Non-pigmented ciliary epithelial cell (primary cell): ENCODE data around the gene PKNOX2.

Experiments
- DNase-seq: peaks from one replicate; pipeline ENCODE4 v3.0.0-alpha.2; 2010; ENCODE audit warnings: low read depth

Gene PKNOX2

DNA sequence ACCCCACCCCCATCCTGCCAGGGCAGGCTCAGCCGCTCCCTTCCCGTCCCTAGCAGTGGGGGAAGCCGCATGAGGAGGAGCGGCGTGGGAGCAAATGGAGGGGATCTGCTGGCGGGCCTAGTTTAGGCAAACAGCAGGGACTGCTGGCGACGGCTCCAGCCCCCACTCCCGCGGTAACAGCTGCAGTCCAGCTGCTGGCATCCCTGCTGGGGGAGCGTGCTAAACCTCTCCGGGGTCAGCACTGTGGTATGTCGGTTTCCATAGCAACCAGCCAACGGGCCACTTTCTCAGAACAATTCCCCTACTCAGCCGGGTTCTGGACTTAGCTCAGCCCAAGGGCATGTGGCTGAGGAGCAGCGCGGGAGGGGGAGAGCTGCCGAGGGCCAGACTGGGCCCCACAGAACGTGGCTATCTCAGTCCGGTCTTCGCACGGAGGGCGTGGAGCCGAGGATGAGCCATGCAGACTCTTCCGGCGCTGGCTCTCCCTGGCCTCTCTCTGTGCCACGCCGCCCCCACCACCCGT is 98.8 kb downstream of the PKNOX2 start:
- DNase-seq, result peak; percentile 92

DNA sequence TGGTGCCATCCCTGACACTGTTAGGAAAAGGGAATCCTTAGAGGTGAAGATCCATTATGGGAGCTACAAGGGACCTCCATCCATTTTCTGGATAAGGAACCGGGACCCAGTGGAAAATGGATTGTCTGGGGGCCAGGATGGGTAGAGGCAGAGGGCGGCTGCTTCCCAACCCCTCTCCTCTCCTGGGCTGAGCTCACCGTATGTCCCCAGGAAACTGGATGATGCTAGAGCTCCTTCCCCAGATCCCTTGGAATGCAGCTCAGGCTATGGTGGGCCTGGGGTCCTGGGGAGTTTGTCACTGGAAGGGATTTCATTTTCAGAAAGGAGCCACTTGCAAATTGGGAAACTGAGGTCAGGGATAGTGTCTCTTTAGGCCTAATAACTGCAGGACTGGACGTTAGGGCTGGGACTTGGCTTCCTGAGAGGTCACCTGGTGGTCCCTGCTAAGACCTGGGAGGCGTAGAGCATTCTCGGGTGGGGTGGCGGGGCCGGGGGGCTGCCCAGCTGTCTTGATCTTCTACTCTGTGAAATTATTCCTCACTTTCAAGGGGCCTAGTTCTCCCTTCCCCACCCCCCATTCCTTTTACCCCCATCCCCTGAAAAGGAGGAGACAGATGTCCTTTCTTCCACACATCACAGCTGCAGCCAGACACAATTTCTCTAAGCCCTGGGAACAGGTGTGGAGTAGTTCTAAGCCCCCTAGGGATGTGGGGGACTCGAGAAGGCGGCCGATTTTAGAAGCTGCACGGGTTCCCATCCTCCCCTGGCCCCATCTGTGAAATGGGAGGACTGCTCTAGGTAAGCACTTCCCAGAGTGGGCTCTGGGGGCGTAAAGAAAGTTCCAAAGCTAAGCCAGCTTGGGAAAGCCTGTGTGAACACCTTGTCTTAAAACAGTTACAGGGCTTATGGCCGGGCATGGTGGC is 99.8 kb downstream of the PKNOX2 start:
- DNase-seq, result no peak

GRCh38 chr11:125267548-125267947 is 103.0 kb downstream of the PKNOX2 start:
- no peak for DNase-seq

DNA sequence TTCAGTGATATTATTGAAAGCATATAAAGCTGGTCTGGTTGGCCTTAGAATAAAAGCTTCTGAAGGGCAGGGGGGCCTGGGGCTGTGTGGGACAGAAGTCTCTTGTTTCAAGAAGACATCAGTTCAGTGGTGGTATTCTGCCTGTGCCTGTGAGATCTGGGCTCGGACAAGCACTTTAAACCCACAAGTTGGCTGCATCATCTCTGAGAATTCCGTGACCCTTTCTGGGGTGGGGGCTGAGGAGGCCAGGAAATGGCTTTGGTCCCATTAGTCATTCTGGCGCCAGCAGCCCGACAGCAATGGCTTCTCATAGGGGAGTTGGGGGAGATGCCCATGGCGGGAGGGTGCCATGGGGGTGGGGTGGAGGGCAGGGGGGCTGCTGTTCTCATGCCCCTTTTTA is 104.1 kb downstream of the PKNOX2 start:
- no peak for DNase-seq

- DNase-seq, result no peak
Measured at GRCh38 chr11:125270106-125270505, 105.6 kb downstream of the PKNOX2 start.

DNA sequence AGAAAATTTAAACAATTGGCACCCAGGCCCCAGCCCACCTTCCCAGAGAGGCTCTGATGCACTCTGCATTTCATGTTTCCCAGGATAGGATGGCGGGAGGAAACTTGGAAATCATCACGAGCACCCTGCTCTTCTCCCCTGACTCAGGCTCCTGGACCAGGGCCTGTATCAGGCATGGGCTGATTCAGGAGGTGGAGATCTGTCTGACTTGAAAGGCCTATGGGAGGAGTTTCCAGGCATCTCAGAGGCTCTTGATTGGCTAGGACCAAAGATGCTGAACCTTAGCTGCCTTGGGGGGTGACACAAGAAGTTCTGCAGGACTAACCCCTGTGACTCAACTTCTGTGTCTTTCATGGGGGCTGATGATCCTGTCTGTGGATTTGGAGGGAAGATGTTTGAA is 106.2 kb downstream of the PKNOX2 start:
- no peak for DNase-seq

- DNase-seq, result no peak
Measured at GRCh38 chr11:125271483-125272091, 107.0 kb downstream of the PKNOX2 start.

GRCh38 chr11:125272092-125272491 is 107.5 kb downstream of the PKNOX2 start:
- peak; percentile 14 for DNase-seq

DNA sequence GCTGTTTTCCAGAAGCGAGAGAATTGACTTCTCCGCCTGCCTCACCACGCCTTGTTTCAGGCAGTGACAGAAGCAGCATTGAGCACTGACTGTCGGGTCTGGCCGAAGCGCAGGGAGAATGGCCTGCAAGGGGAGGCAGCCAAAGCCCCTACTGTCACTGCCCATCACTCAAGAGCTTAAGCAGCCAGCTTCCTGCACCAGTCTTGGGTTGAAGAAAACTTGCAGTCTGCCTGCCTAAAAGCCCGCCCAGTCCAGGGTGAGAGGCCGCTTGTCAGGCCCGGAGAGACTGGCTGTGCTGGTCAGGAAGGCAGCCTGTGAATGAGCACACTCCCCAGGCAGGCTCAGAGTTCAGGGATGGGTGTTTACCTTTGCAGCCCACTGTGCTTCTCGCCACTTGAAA is 108.3 kb downstream of the PKNOX2 start:
- no peak for DNase-seq

GRCh38 chr11:125273519-125274000 is 109.0 kb downstream of the PKNOX2 start:
- DNase-seq, result no peak

GRCh38 chr11:125274309-125274708 is 109.8 kb downstream of the PKNOX2 start:
- no peak for DNase-seq

GRCh38 chr11:125274774-125275173 is 110.2 kb downstream of the PKNOX2 start:
- DNase-seq, result no peak

DNA sequence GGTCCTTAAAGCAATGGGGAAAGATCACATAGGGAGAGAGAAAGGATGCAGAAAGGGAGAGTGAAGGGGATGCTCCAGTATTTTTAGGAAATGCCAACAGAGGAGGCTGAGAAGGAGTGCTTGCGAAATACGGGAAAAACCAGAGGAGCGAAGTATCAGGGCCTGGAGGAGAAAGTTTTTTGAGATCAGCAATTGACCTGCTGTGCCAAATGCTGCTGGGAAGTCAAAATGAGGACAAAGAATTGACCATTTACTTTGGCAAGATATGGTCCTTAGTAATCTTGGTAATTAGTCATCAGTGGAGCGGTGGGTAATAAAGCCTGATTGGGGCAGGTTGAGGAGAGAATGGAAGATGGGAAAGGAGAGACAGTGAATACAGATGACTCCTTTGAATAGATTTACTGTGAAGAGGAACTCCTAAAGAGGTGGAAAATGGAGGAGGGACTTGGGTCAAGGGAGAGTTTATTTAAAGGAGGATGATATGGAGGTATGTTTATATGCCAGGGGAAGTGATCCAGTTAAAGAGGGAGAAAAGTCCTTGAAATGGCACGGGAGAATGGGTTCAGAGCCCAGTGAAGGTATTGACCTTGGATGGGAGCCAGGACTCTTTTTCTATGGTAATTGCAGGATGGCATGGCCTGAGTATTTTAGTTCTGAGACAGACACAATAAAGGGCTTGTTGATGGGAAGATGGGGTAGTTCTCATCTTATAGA is 111.5 kb downstream of the PKNOX2 start:
- DNase-seq, result no peak

GRCh38 chr11:125276619-125276976 is 112.0 kb downstream of the PKNOX2 start:
- no peak for DNase-seq

DNA sequence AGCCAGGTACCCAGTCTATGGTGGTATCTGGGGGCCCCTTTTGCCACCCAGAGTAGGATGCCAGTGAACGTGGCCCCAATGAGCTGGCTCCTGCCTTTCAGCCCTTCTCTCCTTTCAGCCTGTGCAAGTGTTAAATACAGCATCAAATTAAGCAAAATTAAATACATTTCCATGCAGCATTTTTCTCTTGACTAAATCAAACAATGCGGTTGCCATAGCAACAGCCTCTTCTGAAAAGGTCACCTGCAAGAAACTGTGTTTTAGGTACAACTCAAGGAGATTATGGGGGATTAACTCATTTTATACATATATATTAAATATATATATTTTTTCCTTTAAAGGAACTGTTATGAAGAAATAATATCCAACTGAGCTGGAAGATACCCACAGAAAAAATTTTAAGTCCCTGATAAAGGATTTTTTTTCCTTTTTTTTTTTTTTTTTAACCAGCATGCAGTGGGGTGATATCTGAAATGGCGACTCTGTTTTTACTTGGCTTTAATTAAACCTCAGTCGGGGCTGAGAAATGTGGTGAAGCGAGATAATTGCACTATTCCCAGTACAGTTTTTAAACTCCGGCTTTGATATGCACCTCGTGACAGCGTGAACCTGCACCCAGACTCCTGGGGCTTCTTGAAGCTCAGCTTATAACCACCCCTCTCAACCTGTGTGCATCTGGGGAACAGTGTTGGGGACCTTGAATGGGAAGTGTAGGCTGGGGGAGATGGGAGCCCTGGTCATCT is 115.3 kb downstream of the PKNOX2 start:
- DNase-seq, result no peak

- no peak for DNase-seq
Measured at GRCh38 chr11:125280646-125281045, 116.1 kb downstream of the PKNOX2 start.

DNA sequence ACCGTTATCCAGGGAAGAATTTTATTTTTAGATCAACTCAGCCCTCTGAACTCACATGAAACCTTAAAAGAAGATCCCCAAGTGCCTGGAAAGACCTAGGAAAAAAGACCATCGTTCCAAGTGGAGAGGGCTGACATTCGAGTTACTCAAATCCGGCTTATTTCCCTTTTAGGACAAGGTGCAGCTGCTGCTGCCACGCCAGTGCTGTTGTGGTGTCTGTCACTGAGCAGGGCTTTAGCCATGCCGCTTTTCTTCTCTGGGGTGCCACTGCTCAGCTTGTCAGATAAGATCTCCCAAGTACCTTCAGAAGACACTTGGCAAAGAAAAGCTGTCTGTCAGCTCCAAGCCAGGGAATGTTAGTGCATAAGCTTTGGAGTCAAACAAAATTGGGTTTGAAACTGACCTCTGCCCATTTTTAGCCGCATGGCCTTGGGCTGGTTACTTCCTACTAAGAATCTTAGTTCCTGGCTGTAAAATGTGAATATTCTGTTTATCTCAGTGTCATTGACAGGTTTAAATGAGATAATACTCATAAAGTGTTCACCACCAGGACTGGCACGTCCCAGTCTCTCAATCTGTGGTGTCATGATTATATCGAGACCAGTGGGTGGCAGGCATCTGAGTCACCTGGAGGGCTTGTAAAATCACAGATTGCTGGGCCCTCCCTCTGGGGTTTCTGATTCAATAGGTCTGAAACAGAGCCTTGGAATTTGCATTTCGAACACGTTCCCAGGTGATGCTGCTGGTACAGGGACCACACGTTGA is 117.5 kb downstream of the PKNOX2 start:
- no peak for DNase-seq

DNA sequence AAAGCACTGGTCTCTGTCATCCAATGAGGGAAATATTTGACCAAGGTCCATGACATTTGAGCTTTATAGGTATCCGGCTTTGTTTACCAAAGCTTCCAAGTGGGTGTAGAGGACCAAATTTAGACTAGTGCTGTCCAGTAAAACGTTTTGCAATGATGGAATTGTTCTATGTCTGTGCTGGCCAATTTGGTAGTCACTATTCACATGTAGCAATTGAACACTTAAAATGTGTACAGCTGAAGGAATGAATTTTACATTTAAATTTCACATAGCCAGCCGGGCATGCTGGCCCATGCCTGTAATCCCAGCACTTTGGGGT is 118.0 kb downstream of the PKNOX2 start:
- DNase-seq, result no peak

- DNase-seq, result no peak
Measured at GRCh38 chr11:125284245-125284850, 119.8 kb downstream of the PKNOX2 start.

DNA sequence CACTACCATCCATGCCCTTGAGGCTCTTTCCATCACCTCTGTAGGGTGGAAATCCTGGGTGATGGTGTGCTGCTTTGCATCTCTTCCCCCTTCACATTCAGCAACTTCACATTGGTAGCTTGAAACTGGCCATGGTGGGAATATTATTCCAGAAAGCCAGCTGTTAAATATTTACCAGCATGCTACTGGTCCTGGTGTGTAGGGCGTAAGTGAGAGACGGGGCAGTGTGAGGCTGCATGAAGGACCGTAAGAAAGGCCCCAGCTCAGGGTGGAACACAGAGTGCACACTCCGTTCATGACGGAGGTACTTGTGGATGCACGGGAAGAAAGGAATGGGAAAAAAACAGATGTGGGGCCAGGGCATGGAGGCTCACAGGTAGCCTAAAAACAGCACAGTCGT is 121.3 kb downstream of the PKNOX2 start:
- DNase-seq, result no peak

GRCh38 chr11:125286486-125286885 is 121.9 kb downstream of the PKNOX2 start:
- DNase-seq, result no peak
